IPS-20b (cell line): Measurements from ENCODE around the gene CYTH3.
"Not testable (repeated sequence)": the region's sequence is repeated elsewhere in the genome, so short reads cannot be mapped to it uniquely, and the experiment has no call there.

Source experiments
- H3K27ac ChIP-seq: one replicate; pipeline ENCODE4 v1.5.1; 2013; ENCODE audit warnings: low read length
- H3K27me3 ChIP-seq: 2 replicates; pipeline ENCODE4 v1.6.1; 2013; ENCODE audit warnings: mild to moderate bottlenecking, low read length, inconsistent platforms; ENCODE audit not compliant: insufficient read depth
- H3K36me3 ChIP-seq: 2 replicates; pipeline ENCODE4 v1.6.1; 2013; ENCODE audit warnings: low read depth, mild to moderate bottlenecking, inconsistent platforms, low read length, moderate library complexity; ENCODE audit not compliant: insufficient read depth
- H3K4me1 ChIP-seq: 2 replicates; pipeline ENCODE4 v1.6.1; 2013; ENCODE audit warnings: mild to moderate bottlenecking, control low read depth, inconsistent platforms, low read length, moderate library complexity; ENCODE audit not compliant: insufficient read depth
- H3K4me3 ChIP-seq: 2 replicates; pipeline ENCODE4 v1.5.1; 2013; ENCODE audit warnings: mild to moderate bottlenecking, low read length, inconsistent platforms
- H3K9ac ChIP-seq: 2 replicates; pipeline ENCODE4 v1.6.1; 2013; ENCODE audit warnings: low read depth, mild to moderate bottlenecking, inconsistent platforms, low read length, moderate library complexity
- H3K9me3 ChIP-seq: 2 replicates; pipeline ENCODE4 v1.6.1; 2013; ENCODE audit warnings: mild to moderate bottlenecking, low read depth, low read length, inconsistent platforms; ENCODE audit not compliant: insufficient read depth

The CYTH3 gene

GRCh38 chr7:6200971-6201370 is 71.5 kb downstream of the CYTH3 start:
- no peak overlapping the region for H3K9ac ChIP-seq
- H3K4me3 ChIP-seq: no peak overlapping the region
- no peaks in the 10 kb centered on the region for H3K36me3 ChIP-seq
- no peak overlapping the region for H3K27ac ChIP-seq
- H3K9me3 ChIP-seq: no peaks in the 10 kb centered on the region
- no peaks in the 10 kb centered on the region for H3K27me3 ChIP-seq
- H3K4me1 ChIP-seq: peaks cover 23% of the 10 kb centered on the region

GRCh38 chr7:6198689-6199595 is 73.5 kb downstream of the CYTH3 start:
- no peaks in the 10 kb centered on the region for H3K9me3 ChIP-seq
- H3K4me3 ChIP-seq: no peak overlapping the region; the same call in 1 of the 2 replicates
- no peaks in the 10 kb centered on the region for H3K36me3 ChIP-seq
- H3K27me3 ChIP-seq: no peaks in the 10 kb centered on the region
- H3K9ac ChIP-seq: peak overlapping the region; percentile 50
- H3K27ac ChIP-seq: peak overlapping the region; percentile 4
- H3K4me1 ChIP-seq: peaks cover 23% of the 10 kb centered on the region

- H3K27me3 ChIP-seq: no peaks in the 10 kb centered on the region
- H3K4me1 ChIP-seq: peaks cover 23% of the 10 kb centered on the region
- H3K4me3 ChIP-seq: no peak overlapping the region
- no peak overlapping the region for H3K27ac ChIP-seq
- no peaks in the 10 kb centered on the region for H3K9me3 ChIP-seq
- peak overlapping the region; percentile 50; the same call in 1 of the 2 replicates for H3K9ac ChIP-seq
- no peaks in the 10 kb centered on the region for H3K36me3 ChIP-seq
These were observed 74.4 kb downstream of the CYTH3 start for GRCh38 chr7:6197801-6198551.

- Histone ChIP-seq H3K4me3 (no peak overlapping the region), H3K4me1 (peaks cover 11% of the 10 kb centered on the region), H3K9me3 (no peaks in the 10 kb centered on the region), H3K27me3 (no peaks in the 10 kb centered on the region), H3K27ac (no peak overlapping the region), H3K9ac (no peak overlapping the region), H3K36me3 (no peaks in the 10 kb centered on the region)
These were observed 78.7 kb downstream of the CYTH3 start for GRCh38 chr7:6193709-6194108.

GRCh38 chr7:6190563-6190962 is 81.9 kb downstream of the CYTH3 start:
- not testable (repeated sequence) for H3K9me3 ChIP-seq, H3K27me3 ChIP-seq, H3K27ac ChIP-seq, H3K36me3 ChIP-seq, H3K9ac ChIP-seq, H3K4me1 ChIP-seq, H3K4me3 ChIP-seq

- H3K4me1 ChIP-seq: no peaks in the 10 kb centered on the region
- no peak overlapping the region for H3K4me3 ChIP-seq
- H3K9ac ChIP-seq: no peak overlapping the region
- no peaks in the 10 kb centered on the region for H3K9me3 ChIP-seq
- no peaks in the 10 kb centered on the region for H3K36me3 ChIP-seq
- H3K27ac ChIP-seq: no peak overlapping the region
- no peaks in the 10 kb centered on the region for H3K27me3 ChIP-seq
These were observed 84.0 kb downstream of the CYTH3 start for GRCh38 chr7:6188389-6188788.

GRCh38 chr7:6186577-6186976 is 85.8 kb downstream of the CYTH3 start:
- Histone ChIP-seq H3K27ac (no peak overlapping the region), H3K36me3 (no peaks in the 10 kb centered on the region), H3K9ac (no peak overlapping the region), H3K4me3 (no peak overlapping the region), H3K4me1 (no peaks in the 10 kb centered on the region), H3K9me3 (no peaks in the 10 kb centered on the region), H3K27me3 (no peaks in the 10 kb centered on the region)

GRCh38 chr7:6182993-6183392 is 89.4 kb downstream of the CYTH3 start:
- H3K9ac ChIP-seq: no peak overlapping the region

GRCh38 chr7:6181136-6181535 is 91.3 kb downstream of the CYTH3 start:
- H3K9ac ChIP-seq: no peak overlapping the region
- H3K4me3 ChIP-seq: no peak overlapping the region
- H3K9me3 ChIP-seq: no peaks in the 10 kb centered on the region

More at GRCh38 chr7:6182993-6183392, 89.4 kb downstream of the CYTH3 start:
- Histone ChIP-seq H3K4me1 (no peaks in the 10 kb centered on the region), H3K9me3 (no peaks in the 10 kb centered on the region), H3K27me3 (no peaks in the 10 kb centered on the region), H3K4me3 (no peak overlapping the region), H3K36me3 (no peaks in the 10 kb centered on the region), H3K27ac (no peak overlapping the region)

GRCh38 chr7:6180344-6180725 is 92.1 kb downstream of the CYTH3 start:
- no peak overlapping the region for H3K4me3 ChIP-seq
- H3K9me3 ChIP-seq: no peaks in the 10 kb centered on the region
- H3K4me1 ChIP-seq: no peaks in the 10 kb centered on the region
- no peak overlapping the region for H3K27ac ChIP-seq
- no peak overlapping the region for H3K9ac ChIP-seq
- H3K27me3 ChIP-seq: no peaks in the 10 kb centered on the region
- H3K36me3 ChIP-seq: 0 out of 2 replicates have a peak, but pooled peaks cover 6% of the 10 kb centered on the region

More at GRCh38 chr7:6181136-6181535, 91.3 kb downstream of the CYTH3 start:
- H3K27me3 ChIP-seq: no peaks in the 10 kb centered on the region
- 0 out of 2 replicates have a peak, but pooled peaks cover 6% of the 10 kb centered on the region for H3K36me3 ChIP-seq
- H3K27ac ChIP-seq: no peak overlapping the region
- no peaks in the 10 kb centered on the region for H3K4me1 ChIP-seq

- no peaks in the 10 kb centered on the region for H3K4me1 ChIP-seq
- 0 out of 2 replicates have a peak, but pooled peaks cover 6% of the 10 kb centered on the region for H3K36me3 ChIP-seq
- no peaks in the 10 kb centered on the region for H3K9me3 ChIP-seq
- H3K4me3 ChIP-seq: no peak overlapping the region
- no peak overlapping the region for H3K9ac ChIP-seq
- no peaks in the 10 kb centered on the region for H3K27me3 ChIP-seq
- no peak overlapping the region for H3K27ac ChIP-seq
These were observed 92.6 kb downstream of the CYTH3 start for GRCh38 chr7:6179620-6180343.
